HG02973 (cell line): ENCODE data around the gene GHRHR.

Experiments used
- ATAC-seq: cut with Tn5 transposase; IDR thresholded peaks from one replicate; pipeline ENCODE4 v1.9.1; 2021; ENCODE audit warnings: moderate library complexity; ENCODE audit not compliant: unreplicated experiment

GHRHR gene

DNA sequence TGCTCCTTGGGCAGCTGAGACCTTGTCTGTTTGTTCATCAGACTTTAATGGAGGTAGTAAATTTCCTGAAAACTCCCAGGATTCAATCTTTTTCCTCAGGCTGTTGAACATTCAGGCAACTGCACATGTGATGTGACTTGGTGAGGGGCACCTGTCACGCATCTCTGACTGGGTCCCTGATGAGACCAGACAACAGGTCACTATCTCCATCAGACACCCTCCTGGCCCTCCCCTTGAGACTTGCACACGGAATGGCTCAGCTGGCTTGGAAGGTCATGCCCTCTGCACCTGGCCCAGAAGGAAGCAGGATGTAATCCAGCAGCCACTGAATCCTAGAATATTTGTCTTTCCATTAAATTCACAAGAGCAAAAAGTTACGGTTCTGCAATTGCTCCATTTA is 36.2 kb upstream of the GHRHR start:
- ATAC-seq: no peak

DNA sequence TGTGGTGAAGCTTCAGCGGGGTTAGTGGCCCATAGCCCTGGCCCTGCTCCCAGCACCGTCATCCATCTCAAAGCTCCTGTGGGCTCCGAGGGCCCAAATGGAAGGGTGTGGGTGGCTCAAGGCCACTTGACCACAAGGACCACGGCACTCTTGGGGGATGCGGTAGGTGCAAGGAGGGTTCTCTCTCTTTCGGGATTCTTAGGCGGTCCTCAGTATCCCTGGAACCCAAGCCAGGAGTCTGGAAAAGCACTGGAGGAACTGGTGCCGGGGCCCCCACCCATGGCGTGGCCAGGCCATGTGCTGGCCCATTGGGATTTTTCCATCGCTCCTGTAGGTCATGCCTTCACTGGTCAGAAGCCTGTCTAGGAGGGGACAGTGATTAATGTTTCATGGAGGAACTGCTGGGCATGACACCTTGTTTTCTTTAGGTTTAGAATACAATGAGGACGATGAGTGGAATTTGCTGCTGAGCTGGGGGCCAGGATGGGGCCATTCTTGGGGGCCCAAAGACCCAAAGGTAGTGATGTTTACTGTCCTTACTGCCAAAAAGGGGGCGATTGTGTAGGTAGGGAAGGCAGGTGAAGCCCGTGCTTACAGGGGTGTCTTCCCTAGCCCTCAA is 35.4 kb upstream of the GHRHR start:
- no peak for ATAC-seq

- ATAC-seq: no peak
These were observed 34.1 kb upstream of the GHRHR start for GRCh38 chr7:30929686-30930085.

GRCh38 chr7:30930621-30931020 is 33.1 kb upstream of the GHRHR start:
- ATAC-seq: no peak

DNA sequence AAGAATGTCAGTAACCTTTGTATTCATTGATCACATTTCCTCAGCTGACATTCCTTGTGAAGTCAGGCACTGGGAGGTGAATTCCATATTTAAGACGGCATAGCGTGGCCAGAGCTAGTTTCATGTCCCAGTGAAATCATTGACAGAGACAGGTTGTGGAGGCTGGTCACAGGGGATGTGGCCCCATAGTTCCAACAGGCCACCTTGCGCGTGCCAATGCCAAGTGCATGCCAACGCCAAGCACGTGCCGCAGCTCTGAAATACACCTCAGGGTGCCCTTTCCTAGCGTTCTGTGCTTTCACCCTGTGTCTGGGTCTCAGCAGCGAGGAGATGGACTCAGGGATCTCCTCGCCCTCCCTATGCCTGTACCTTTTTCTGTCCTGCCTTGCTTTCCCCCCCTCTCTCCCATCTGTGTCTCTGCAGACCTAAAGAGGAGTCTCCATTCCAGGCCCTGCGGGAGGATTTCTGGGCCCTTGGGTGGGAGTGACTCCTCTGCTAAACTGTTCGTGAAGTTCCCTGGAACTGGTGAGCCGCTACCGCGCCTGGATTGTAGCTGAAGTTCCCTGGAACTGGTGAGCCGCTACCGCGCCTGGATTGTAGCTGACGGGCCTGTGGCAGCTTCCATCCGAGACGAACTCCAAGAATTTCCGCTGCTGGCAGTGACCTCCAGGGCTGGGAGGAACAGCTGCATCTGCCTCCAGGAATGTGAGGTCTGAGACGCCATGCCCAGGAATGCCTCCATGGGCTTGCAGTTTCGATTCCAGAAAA is 32.4 kb upstream of the GHRHR start:
- no peak for ATAC-seq

DNA sequence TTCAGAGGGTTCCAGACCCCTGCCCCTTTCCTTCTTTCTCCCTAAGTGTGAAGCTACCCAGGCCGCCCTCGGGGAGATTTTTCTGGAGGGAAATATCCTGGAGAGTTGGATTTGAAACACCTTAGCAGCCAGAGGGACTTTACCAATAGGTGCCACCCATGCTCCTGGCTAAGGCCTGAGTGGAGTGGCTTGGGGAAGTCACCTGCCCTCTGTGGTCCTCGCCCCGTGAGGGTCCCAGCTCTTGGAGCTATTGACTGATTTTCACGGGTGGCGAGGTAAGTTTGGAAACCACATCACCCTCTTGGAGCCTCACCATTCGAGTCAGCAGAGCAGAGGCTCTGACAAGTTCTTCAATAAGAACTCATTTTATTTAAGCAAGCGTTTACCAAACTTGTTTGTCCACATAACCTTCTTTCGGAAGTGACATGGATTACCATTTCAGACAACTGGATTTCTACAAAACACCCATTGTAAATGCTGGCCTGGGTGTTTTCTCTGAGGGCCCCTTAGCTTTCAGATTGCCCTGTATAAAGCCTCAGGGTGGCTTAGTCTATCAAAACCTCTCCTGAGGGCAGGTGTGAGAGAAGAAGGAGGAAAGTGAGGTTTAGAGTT is 31.7 kb upstream of the GHRHR start:
- ATAC-seq: no peak

DNA sequence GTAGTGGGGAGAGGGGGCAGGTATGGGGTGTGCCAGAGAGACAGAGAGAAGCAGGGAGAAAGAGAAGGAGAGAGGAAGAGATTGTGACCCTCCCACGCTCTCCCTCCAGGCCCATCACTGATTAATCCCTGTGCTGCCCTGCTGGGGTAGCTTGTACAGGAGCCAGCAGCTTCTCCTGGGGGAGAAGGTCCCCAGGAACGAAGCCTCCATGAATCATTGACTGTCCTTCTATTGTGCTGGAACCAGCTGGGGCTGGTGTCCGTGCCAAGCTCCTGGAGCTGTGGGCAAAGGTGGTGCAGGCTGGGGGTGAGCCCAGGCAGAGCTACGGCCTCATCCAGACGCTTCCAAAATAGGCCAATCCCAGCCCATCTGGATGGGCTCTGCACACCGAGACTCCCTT is 31.2 kb upstream of the GHRHR start:
- no peak for ATAC-seq

DNA sequence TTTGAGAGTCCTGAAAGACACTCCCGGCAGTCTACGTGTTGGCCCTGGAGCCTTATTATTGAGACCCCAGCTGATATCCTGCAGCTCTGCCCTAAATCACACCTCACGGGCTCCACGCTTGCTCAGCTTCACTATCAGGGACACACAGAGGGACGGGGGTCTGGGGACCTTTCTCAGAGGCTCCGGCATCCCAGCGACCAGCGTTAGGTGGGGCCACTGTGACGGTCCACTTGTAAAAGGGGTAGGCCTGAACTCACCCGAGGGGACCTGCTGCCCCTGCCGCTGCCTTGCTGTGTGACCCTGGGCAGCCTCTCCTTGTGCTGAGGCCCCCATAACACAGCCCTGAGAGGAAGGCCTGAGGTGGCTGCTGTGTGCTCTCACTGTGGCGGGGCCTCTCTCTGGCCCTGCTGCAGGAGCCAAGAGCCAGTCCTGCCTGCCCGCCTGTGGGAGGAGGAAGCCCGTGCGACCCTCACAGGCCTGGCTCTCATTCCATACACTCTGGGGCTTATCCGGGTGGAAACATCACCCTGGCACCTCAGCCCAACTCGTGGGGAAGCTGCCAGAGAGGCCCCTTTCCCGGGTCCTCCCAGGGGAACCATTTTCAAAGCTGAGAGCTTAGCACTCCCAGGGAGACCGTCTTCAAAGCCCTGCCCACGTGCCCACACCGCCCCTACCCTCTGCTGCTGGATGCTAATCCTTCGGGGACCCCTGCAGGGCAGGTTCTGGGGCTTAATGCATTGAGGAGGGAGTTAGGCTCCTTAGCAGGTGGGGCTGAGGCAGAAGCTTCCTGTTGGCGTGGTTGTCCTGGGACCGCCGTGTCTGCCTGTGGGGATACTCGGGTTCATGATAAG is 30.4 kb upstream of the GHRHR start:
- ATAC-seq: no peak

- ATAC-seq: no peak
These were observed 29.5 kb upstream of the GHRHR start for GRCh38 chr7:30934225-30934624.

DNA sequence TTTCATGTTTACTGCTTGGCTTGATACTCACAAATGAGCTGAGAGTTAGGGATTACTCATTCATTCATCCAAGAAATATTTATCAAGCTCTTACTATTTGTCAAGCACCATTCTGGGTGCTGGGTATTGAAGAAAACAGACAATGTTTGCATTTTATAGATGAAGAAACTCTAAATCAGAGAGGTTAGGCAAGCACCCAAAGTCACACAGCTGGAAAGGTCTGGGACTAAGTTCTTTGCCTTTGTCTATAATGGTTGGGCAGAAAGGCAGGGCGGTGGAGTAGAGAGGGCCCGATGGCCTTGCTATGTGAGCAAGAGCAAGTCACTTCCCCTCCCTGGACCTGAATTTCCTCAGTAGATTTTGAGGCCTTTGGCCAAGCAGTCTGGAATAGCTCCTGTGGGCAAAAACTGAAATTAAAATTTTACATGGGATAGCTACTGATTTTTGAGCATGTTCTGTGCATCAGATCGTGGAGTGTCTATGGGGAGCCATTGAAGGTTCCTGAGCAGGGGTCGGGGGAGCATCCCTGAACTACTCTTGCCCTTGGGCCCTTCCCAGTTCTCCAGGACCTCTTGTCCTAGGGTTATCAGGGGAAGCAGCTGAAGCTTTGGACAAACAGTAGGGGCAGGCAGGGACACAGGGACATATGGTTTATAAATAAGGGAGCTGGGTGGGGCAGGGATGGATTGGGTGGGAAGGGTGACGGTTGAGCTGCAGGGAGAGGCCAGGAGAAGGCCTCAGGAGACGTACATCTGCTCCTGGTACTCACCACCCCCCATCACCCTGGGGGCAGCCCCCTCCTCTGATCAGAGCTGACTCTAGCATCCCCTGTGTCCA is 28.8 kb upstream of the GHRHR start:
- ATAC-seq: no peak

DNA sequence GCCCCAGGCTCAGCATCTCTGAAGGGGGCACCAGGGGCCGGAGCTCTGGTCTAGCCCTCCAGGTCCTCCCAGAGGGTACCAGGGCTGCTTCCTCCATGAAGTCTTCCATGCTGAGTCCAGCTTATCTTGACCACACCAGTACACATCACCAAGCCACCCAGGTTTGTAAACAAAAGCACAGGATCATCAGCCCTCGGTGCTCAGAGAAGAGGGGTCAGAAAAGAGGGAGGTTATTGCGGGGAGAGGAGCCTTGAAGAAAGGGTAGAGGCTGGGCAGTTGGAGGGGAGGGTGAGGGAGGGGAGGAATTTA is 28.2 kb upstream of the GHRHR start:
- no peak for ATAC-seq

DNA sequence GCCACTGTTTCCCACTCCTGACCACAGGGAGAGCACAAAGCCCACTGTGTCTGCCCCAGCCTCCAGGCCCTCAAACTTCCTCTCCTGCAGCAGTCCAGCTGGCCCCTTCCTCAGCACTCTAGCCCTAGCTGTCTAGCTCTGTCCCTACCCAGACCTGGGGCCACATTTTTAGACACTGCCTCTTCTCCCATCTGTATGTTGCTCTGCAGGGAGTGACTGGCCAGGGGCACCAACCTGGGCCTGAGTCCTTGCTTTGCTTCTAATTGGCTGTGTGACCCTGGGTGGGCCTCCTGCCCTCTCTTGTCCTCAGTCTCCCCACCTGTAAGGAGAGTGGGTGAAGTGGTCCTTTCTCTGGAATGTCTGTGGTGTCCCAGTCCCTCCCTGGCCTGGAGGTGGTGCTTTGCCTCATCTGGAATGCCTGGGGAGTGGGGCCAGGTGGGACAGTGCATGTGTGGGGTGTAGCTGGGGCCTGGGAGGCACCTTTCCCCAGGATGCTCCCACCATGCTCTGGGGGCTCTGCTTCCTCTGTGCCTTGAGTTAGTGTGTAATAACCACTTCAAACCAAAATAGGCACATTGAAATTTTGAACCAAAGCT is 27.0 kb upstream of the GHRHR start:
- no peak for ATAC-seq

DNA sequence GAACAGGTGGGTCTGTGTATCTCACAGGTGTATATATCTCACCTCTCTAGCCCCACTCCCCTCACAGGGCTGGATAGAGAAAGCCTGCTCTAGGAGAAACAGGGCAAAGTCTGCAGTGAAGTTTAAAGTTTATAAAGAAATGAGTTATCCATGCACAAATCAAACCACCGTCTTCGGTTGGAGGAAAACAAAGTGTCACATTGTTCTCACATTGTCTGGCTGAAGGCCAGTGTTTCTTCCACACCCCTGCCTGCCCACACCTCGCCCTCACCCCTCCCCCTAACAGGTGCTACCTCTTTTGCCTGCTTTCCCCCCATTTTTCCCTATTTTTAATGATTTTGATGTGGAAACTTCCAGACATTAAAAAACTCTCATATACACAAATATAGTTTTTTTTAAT is 26.3 kb upstream of the GHRHR start:
- no peak for ATAC-seq

DNA sequence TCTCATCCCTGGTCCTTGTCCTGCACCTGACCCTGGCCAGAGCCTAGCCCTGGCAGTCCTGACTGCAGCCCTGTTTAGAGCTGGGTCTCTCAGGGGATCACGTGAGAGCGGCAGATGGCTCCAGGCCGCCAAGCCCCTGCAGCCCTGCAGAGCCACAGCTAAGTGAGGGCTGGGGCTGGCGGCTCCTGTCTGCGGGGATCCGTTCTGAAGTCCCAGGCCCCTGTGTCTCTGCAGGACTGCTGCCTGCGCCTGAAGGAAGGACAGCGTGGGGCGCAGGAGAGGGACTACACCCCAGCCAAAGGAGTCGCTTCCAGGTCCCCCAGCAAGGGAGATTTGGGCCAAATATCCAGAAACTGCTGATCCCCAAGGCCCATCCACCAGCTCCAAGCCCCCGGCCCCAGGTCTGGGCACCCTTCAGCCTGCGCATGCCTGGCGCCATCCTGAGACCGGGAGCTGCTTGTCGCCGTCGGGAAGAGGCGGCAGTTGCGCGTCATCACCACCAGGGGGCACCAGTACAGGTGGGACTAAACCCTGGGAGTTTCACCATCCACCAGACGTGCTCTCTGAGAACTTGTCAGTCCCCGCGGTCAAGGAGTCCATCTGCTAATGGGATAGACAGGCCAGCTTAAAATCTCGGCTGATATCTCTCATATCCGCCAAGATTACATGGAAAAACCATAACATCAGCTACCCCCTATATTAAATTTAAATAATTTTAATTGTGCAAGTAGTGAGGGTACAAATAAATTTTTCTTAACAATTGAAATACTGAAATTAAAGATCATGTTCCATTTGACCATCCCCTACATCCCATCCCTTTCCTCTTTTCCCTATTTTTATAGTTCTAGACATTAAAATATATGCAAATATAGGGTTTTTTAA is 25.1 kb upstream of the GHRHR start:
- ATAC-seq: peak; percentile 75

- ATAC-seq: no peak
These were observed 22.0 kb upstream of the GHRHR start for GRCh38 chr7:30941582-30942323.

- ATAC-seq: no peak
These were observed 13.6 kb upstream of the GHRHR start for GRCh38 chr7:30950197-30950596.

DNA sequence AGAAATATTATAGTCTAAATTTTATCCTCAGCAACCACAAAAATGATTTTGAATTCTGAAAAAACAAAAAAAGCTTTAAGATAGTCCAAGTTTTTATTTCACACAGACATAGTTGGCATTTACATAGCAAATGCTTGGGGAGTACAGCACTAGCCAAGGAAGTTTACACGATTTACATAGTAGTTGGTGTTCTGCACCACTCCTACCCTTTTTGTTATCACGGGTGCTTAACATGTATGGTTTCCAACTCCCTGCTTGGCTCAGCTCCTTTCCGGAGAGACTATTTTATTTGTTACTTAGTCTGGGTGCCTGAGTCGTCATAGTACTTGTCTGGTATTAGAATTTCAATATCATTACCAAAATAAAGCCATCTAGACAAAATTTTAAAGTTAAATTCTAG is 8.8 kb upstream of the GHRHR start:
- no peak for ATAC-seq

- no peak for ATAC-seq
These were observed 7.0 kb upstream of the GHRHR start for GRCh38 chr7:30956704-30957103.

DNA sequence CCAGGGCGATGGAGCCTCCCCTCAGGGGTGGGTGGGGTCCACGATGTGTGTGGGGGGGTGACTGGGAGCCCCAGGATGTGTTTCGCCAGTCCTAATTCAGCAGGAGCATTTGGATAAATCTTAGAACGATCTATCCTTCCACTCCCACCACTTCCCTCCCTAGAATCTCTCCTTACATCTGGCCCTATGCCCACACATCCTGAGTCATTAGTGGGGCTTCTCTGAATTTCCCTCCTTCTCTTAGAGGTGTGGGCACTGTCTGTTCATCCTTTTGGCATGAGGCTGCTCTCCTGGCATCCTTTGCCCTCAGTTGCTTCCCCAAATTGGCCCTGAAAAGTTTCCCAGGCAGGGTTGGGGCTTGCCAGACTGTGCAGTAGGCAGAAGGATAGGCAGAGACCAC is 1.6 kb downstream of the GHRHR start:
- no peak for ATAC-seq
